ENCODE data around the gene BRSK2. TPM values are rescaled to one million over a fixed set of nuclear protein-coding genes. Genes with fewer than 3 reads are reported as not detected.

Gene BRSK2
- total RNA-seq, 4 donors from 2014 or later: 0.35 to 6.4 (median 0.40) TPM; not detected in 1

GRCh38 chr11:1461826-1462697 lies 72.3 kb downstream of the BRSK2 start:
- no peaks in the 10 kb centered on the region for H3K36me3 ChIP-seq
- H3K4me1 ChIP-seq: peaks cover 0 to 21% (median 1%) of the 10 kb centered on the region in 4 donors
- no peaks in the 10 kb centered on the region for H3K27me3 ChIP-seq
- no peak for DNase-seq
- peak overlapping the region in 2 of 4 donors; percentile 78 to 91 for H3K27ac ChIP-seq
- no peak overlapping the region for H3K4me3 ChIP-seq
- TF ChIP-seq CTCF (IDR thresholded peaks at IDR 0.05): no peak
- H3K9me3 ChIP-seq: no peaks in the 10 kb centered on the region

- peaks cover 0 to 21% (median 1%) of the 10 kb centered on the region in 4 donors for H3K4me1 ChIP-seq
- no peaks in the 10 kb centered on the region for H3K9me3 ChIP-seq
- no peak overlapping the region for H3K27ac ChIP-seq
- H3K4me3 ChIP-seq: no peak overlapping the region
- TF ChIP-seq CTCF (IDR thresholded peaks at IDR 0.05) (no peak), POLR2A (IDR thresholded peaks at IDR 0.05) (no peak)
- DNase-seq: no peak
- no peaks in the 10 kb centered on the region for H3K27me3 ChIP-seq
- no peaks in the 10 kb centered on the region for H3K36me3 ChIP-seq
Observed at GRCh38 chr11:1462698-1462975, 72.9 kb downstream of the BRSK2 start.

DNA sequence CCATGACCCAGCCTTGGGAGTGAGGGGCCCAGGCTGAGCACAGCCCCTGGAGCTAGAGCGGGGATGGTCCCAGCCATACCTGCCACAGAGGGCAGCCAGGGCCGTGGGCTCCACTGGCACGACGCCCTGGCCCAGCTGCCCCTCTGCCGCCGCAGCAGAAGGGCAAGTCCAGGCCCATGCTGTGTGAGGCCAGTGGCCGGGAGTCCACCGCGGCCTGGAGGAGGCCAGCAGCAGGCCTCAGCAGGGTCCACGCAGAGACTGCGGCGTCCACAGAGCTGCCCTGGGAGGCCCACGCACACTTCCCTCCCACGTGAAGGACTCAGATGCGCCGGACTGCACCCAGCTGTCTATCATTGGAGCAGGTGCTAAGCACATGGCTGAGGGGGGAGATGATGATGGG lies 73.3 kb downstream of the BRSK2 start:
- Histone ChIP-seq H3K27me3 (no peaks in the 10 kb centered on the region), H3K36me3 (peaks cover 0 to 1% (median 0%) of the 10 kb centered on the region in 3 donors), H3K4me1 (peaks cover 0 to 21% (median 1%) of the 10 kb centered on the region in 4 donors), H3K9me3 (no peaks in the 10 kb centered on the region), H3K4me3 (no peak overlapping the region), H3K27ac (no peak overlapping the region)
- TF ChIP-seq CTCF (IDR thresholded peaks at IDR 0.05) (no peak), POLR2A (IDR thresholded peaks at IDR 0.05) (no peak)
- DNase-seq: no peak

GRCh38 chr11:1466784-1467183 lies 77.0 kb downstream of the BRSK2 start:
- Histone ChIP-seq H3K9me3 (no peaks in the 10 kb centered on the region), H3K27ac (no peak overlapping the region), H3K4me1 (no peaks in the 10 kb centered on the region), H3K4me3 (no peak overlapping the region), H3K27me3 (no peaks in the 10 kb centered on the region), H3K36me3 (peaks cover 0 to 36% (median 0%) of the 10 kb centered on the region in 3 donors)
- no peak for DNase-seq
- no peak for TF ChIP-seq POLR2A (IDR thresholded peaks at IDR 0.05)
- no peak for TF ChIP-seq CTCF (IDR thresholded peaks at IDR 0.05)

GRCh38 chr11:1467270-1467669 lies 77.5 kb downstream of the BRSK2 start:
- DNase-seq: no peak
- Histone ChIP-seq H3K36me3 (peaks cover 0 to 37% (median 0%) of the 10 kb centered on the region in 3 donors), H3K4me3 (no peak overlapping the region), H3K27me3 (no peaks in the 10 kb centered on the region), H3K9me3 (no peaks in the 10 kb centered on the region), H3K27ac (no peak overlapping the region), H3K4me1 (no peaks in the 10 kb centered on the region)
- TF ChIP-seq POLR2A (IDR thresholded peaks at IDR 0.05) (no peak), CTCF (IDR thresholded peaks at IDR 0.05) (no peak)

Measured in Peyer's patch (tissue), 4 donors.